ENCODE results near the gene TRIM4.

DNA sequence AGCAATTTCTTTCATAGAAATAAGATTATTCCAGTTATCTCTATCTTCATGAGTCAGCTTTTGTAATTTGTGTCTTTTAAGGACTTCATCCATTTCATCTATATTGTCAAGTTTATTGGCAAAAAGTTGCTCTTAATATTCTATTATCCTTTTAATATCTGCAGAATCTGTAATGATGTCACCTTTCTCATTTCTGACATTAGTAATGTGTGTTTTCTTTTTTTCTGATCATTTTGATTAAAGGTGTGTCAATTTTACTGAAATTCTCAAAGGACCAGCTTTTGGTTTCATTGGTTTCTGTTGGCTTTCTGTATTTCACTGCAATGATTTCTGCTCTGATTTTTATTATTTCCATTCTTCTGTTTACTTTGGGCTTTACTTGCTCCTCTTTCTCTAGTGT is 24.6 kb downstream of the TRIM4 start:
- TF ChIP-seq, protein P1, sequence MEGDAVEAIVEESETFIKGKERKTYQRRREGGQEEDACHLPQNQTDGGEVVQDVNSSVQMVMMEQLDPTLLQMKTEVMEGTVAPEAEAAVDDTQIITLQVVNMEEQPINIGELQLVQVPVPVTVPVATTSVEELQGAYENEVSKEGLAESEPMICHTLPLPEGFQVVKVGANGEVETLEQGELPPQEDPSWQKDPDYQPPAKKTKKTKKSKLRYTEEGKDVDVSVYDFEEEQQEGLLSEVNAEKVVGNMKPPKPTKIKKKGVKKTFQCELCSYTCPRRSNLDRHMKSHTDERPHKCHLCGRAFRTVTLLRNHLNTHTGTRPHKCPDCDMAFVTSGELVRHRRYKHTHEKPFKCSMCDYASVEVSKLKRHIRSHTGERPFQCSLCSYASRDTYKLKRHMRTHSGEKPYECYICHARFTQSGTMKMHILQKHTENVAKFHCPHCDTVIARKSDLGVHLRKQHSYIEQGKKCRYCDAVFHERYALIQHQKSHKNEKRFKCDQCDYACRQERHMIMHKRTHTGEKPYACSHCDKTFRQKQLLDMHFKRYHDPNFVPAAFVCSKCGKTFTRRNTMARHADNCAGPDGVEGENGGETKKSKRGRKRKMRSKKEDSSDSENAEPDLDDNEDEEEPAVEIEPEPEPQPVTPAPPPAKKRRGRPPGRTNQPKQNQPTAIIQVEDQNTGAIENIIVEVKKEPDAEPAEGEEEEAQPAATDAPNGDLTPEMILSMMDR (tag by site-specific recombination; IDR thresholded peaks at IDR 0.05) = no peak
- TF ChIP-seq, protein P2, sequence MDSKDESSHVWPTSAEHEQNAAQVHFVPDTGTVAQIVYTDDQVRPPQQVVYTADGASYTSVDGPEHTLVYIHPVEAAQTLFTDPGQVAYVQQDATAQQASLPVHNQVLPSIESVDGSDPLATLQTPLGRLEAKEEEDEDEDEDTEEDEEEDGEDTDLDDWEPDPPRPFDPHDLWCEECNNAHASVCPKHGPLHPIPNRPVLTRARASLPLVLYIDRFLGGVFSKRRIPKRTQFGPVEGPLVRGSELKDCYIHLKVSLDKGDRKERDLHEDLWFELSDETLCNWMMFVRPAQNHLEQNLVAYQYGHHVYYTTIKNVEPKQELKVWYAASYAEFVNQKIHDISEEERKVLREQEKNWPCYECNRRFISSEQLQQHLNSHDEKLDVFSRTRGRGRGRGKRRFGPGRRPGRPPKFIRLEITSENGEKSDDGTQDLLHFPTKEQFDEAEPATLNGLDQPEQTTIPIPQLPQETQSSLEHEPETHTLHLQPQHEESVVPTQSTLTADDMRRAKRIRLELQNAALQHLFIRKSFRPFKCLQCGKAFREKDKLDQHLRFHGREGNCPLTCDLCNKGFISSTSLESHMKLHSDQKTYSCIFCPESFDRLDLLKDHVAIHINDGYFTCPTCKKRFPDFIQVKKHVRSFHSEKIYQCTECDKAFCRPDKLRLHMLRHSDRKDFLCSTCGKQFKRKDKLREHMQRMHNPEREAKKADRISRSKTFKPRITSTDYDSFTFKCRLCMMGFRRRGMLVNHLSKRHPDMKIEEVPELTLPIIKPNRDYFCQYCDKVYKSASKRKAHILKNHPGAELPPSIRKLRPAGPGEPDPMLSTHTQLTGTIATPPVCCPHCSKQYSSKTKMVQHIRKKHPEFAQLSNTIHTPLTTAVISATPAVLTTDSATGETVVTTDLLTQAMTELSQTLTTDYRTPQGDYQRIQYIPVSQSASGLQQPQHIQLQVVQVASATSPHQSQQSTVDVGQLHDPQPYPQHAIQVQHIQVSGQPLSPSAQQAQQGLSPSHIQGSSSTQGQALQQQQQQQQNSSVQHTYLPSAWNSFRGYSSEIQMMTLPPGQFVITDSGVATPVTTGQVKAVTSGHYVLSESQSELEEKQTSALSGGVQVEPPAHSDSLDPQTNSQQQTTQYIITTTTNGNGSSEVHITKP (tag by site-specific recombination; IDR thresholded peaks at IDR 0.05) = no peak
